GM23248 (cell line): Measurements from ENCODE around the gene EIF5A. TPM values are rescaled to one million over a fixed set of nuclear protein-coding genes. Genes with fewer than 3 reads are reported as not detected.

Experiments used
- DNase-seq: peaks from one replicate; pipeline ENCODE4 v3.0.0-alpha.2; 2015
- H2AFZ ChIP-seq: fragments of 200-600 bp; sonication (generic); 2 replicates; pipeline ENCODE4 v1.6.1; 2016; ENCODE audit warnings: antibody characterized with exemption
- H3F3A ChIP-seq: fragments of 200-600 bp; sonication (generic); 2 replicates; pipeline ENCODE4 v1.6.1; 2016; ENCODE audit warnings: mild to moderate bottlenecking, antibody characterized with exemption, mixed run types; ENCODE audit not compliant: insufficient read depth
- H3K27ac ChIP-seq: fragments of 200-600 bp; sonication (generic); 2 replicates; pipeline ENCODE4 v1.5.1; 2016; ENCODE audit warnings: mild to moderate bottlenecking
- H3K27me3 ChIP-seq: fragments of 200-600 bp; sonication (generic); replicated peaks from 2 replicates; pipeline ENCODE4 v1.6.1; 2016; ENCODE audit warnings: mild to moderate bottlenecking; ENCODE audit not compliant: insufficient read depth
- H3K36me3 ChIP-seq: fragments of 200-600 bp; sonication (generic); 2 replicates; pipeline ENCODE4 v1.6.1; 2016; ENCODE audit warnings: low read depth, mild to moderate bottlenecking
- H3K4me1 ChIP-seq: fragments of 200-600 bp; sonication (generic); 2 replicates; pipeline ENCODE4 v1.6.1; 2016; ENCODE audit warnings: mild to moderate bottlenecking; ENCODE audit not compliant: insufficient read depth
- H3K4me2 ChIP-seq: fragments of 200-600 bp; sonication (generic); one replicate; pipeline ENCODE4 v1.6.1; 2016; ENCODE audit warnings: mild to moderate bottlenecking; ENCODE audit not compliant: unreplicated experiment
- H3K4me3 ChIP-seq: fragments of 200-600 bp; sonication (generic); 2 replicates; pipeline ENCODE4 v1.5.1; 2016; ENCODE audit warnings: mild to moderate bottlenecking
- H3K79me2 ChIP-seq: fragments of 200-600 bp; sonication (generic); 2 replicates; pipeline ENCODE4 v1.6.1; 2016; ENCODE audit warnings: mild to moderate bottlenecking; ENCODE audit not compliant: insufficient read depth
- H3K9ac ChIP-seq: fragments of 200-600 bp; sonication (generic); 2 replicates; pipeline ENCODE4 v1.6.1; 2016; ENCODE audit warnings: mild to moderate bottlenecking
- H3K9me2 ChIP-seq: fragments of 200-600 bp; sonication (generic); 2 replicates; pipeline ENCODE4 v1.6.1; 2016; ENCODE audit warnings: mixed run types, mild to moderate bottlenecking, moderate library complexity; ENCODE audit not compliant: insufficient read depth
- H3K9me3 ChIP-seq: fragments of 200-600 bp; sonication (generic); one replicate; pipeline ENCODE4 v1.6.1; 2017; ENCODE audit warnings: low read depth
- H4K20me1 ChIP-seq: fragments of 200-600 bp; sonication (generic); 2 replicates; pipeline ENCODE4 v1.6.0; 2016; ENCODE audit not compliant: insufficient read depth
- EZH2 ChIP-seq: fragments of 200-600 bp; sonication (generic); IDR thresholded peaks from 2 replicates; pipeline ENCODE4 v1.6.1; 2018; ENCODE audit warnings: antibody characterized with exemption, mild to moderate bottlenecking; ENCODE audit not compliant: insufficient read depth, poor library complexity, severe bottlenecking
- EZH2phosphoT487 ChIP-seq: fragments of 200-600 bp; sonication (generic); IDR thresholded peaks from 2 replicates; pipeline ENCODE4 v1.6.1; 2018; ENCODE audit warnings: antibody characterized with exemption, moderate library complexity, mild to moderate bottlenecking, low read depth; ENCODE audit not compliant: insufficient read depth
- WGBS, 2 experiments: methylation state at CpG; one replicate each; pipeline ENCODE4 v1.1.6; 2015 to 2017; ENCODE audit warnings: low lambda C conversion rate in 2 of 2, low coverage in 1 of 2; ENCODE audit errors: missing lambda C conversion rate in 2 of 2; 5-methylcytosine and 5-hydroxymethylcytosine counted together
- in situ Hi-C: fragments of 300-500 bp; cut with MboI; formaldehyde crosslinking; loops from 2 replicates; pipeline ENCODE4 v1.15.0; 2020
- polyA plus RNA-seq: library from polyadenylated mRNA; unstranded; fragments of >200 nt; fragmentation: Nextera tagmentation; extraction: Ambion mirVana; gene quantifications from 2 replicates; pipeline ENCODE4 v1.2.1, GENCODE V29; 2016
- total RNA-seq: library from RNA; depleted of rRNA; stranded (reverse); fragments of >200 nt; shearing (Covaris generic); gene quantifications from 2 replicates; pipeline ENCODE4 v1.2.3, GENCODE V29; 2014

EIF5A gene
- total and polyA plus RNA-seq, 2 experiments from 2014 or later: 869 to 998 TPM

- in situ Hi-C loops: no loop called here
Observed at GRCh38 chr17:7260651-7261378, 46.6 kb upstream of the EIF5A start.

GRCh38 chr17:7261379-7262191 is 45.8 kb upstream of the EIF5A start:
- peak; percentile 31 for DNase-seq
- in situ Hi-C loops: no loop called here
- H3K4me3 ChIP-seq: peak overlapping the region; percentile 65
- H3K27me3 ChIP-seq: no peaks in the 10 kb centered on the region
- peak overlapping the region; percentile 85 for H2AFZ ChIP-seq
- peaks cover 23% of the 10 kb centered on the region for H3F3A ChIP-seq
- no peaks in the 10 kb centered on the region for H4K20me1 ChIP-seq
- peak overlapping the region; percentile 75 for H3K9ac ChIP-seq
- TF ChIP-seq EZH2phosphoT487 (no peak), EZH2 (no peak)
- WGBS, 2 experiments: 11 to 13% methylated on average over 45 to 47 of the region's 71 CpGs
- no peaks in the 10 kb centered on the region for H3K79me2 ChIP-seq
- H3K9me3 ChIP-seq: no peaks in the 10 kb centered on the region
- no peaks in the 10 kb centered on the region for H3K9me2 ChIP-seq
- H3K4me2 ChIP-seq: peak overlapping the region; percentile 84
- peaks cover 19% of the 10 kb centered on the region for H3K4me1 ChIP-seq
- H3K36me3 ChIP-seq: peaks cover 11% of the 10 kb centered on the region; the same call in 1 of the 2 replicates
- H3K27ac ChIP-seq: no peak overlapping the region

More at GRCh38 chr17:7260651-7261378, 46.6 kb upstream of the EIF5A start:
- H3K4me3 ChIP-seq: peak overlapping the region; percentile 65
- peak overlapping the region; percentile 84 for H3K4me2 ChIP-seq
- H3K36me3 ChIP-seq: peaks cover 18% of the 10 kb centered on the region; the same call in 1 of the 2 replicates
- H4K20me1 ChIP-seq: no peaks in the 10 kb centered on the region
- peaks cover 19% of the 10 kb centered on the region for H3F3A ChIP-seq
- no peaks in the 10 kb centered on the region for H3K9me3 ChIP-seq
- no peaks in the 10 kb centered on the region for H3K27me3 ChIP-seq
- DNase-seq: peak; percentile 58
- H3K9me2 ChIP-seq: no peaks in the 10 kb centered on the region
- H2AFZ ChIP-seq: peak overlapping the region; percentile 85
- H3K4me1 ChIP-seq: peaks cover 19% of the 10 kb centered on the region
- TF ChIP-seq EZH2: no peak
- TF ChIP-seq EZH2phosphoT487: no peak
- no peak overlapping the region for H3K27ac ChIP-seq
- WGBS, 2 experiments: 10 to 12% methylated on average over 38 to 44 of the region's 54 CpGs
- H3K9ac ChIP-seq: peak overlapping the region; percentile 75
- no peaks in the 10 kb centered on the region for H3K79me2 ChIP-seq

- TF ChIP-seq EZH2: no peak
- no peak for TF ChIP-seq EZH2phosphoT487
- Histone ChIP-seq H3K4me2 (peak within 1 kb of the TSS; percentile 84), H3K9me2 (no peaks in the 10 kb centered on the region), H3K36me3 (peaks cover 7% of the 10 kb centered on the region; the same call in 1 of the 2 replicates), H3K9ac (peak within 1 kb of the TSS; percentile 75), H3K27ac (no peak within 1 kb of the TSS), H2AFZ (peak within 1 kb of the TSS; percentile 85), H4K20me1 (no peaks in the 10 kb centered on the region), H3K79me2 (no peaks in the 10 kb centered on the region), H3K9me3 (no peaks in the 10 kb centered on the region), H3F3A (peaks cover 26% of the 10 kb centered on the region), H3K4me1 (peaks cover 19% of the 10 kb centered on the region), H3K27me3 (no peaks in the 10 kb centered on the region), H3K4me3 (peak within 1 kb of the TSS; percentile 65)
- in situ Hi-C loops: no loop called here
- WGBS, 2 experiments: 13 to 14% methylated on average over 31 to 63 of the region's 64 CpGs
- no peak for DNase-seq
Observed at GRCh38 chr17:7262192-7262934, 45.1 kb upstream of the EIF5A start, which contains the start of gene CLDN7. Gene CLDN7, minus strand, starts transcription at chr17:7262478. Its CDS starts 435 bp downstream, at chr17:7262043.
